OCI-LY7 (cell line): Measurements from ENCODE around the gene MTFR2. TPM values are rescaled to one million over a fixed set of nuclear protein-coding genes. Genes with fewer than 3 reads are reported as not detected.
A peak's percentile ranks its signal among the peaks of the same experiment; 100 is the strongest.

Source experiments
- BruUV-seq: library from RNA; stranded (reverse); fragments of 400-500 nt; replicated peaks from 2 replicates; lab custom pipeline; 2021; lab: Mats Ljungman, UMichigan
- CTCF ChIA-PET: fragments of 300-600 bp; sonication (Branson Sonifier 250); formaldehyde crosslinking; loops from one replicate; lab custom pipeline; 2022; ENCODE audit warnings: antibody characterized with exemption; ENCODE audit not compliant: unreplicated experiment; lab: Charles Lee
- POLR2A ChIA-PET: fragments of 300-600 bp; sonication (Branson Sonifier 250); formaldehyde crosslinking; loops from one replicate; lab custom pipeline; 2022; ENCODE audit warnings: antibody characterized with exemption; lab: Charles Lee
- DNase-seq: peaks from one replicate; pipeline ENCODE4 v3.0.0-alpha.2; 2015; ENCODE audit warnings: low spot score
- H2AFZ ChIP-seq: fragments of 200-600 bp; sonication (generic), shearing (Covaris generic); 2 replicates; pipeline ENCODE4 v1.6.1; 2014; ENCODE audit warnings: mild to moderate bottlenecking, antibody characterized with exemption, low read length, moderate library complexity
- H3K27ac ChIP-seq: fragments of 200-600 bp; sonication (generic); 2 replicates; pipeline ENCODE4 v1.5.1; 2014; ENCODE audit warnings: mixed run types, low read depth, mild to moderate bottlenecking, moderate library complexity, low read length, inconsistent platforms; ENCODE audit not compliant: poor library complexity, severe bottlenecking
- H3K36me3 ChIP-seq: fragments of 200-600 bp; sonication (generic); 2 replicates; pipeline ENCODE4 v1.6.1; 2014; ENCODE audit warnings: mild to moderate bottlenecking, antibody characterized with exemption, low read length, moderate library complexity, mixed read lengths; ENCODE audit not compliant: insufficient read depth
- H3K4me1 ChIP-seq: fragments of 200-600 bp; sonication (generic); 2 replicates; pipeline ENCODE4 v1.5.1; 2014; ENCODE audit warnings: mild to moderate bottlenecking, low read length; ENCODE audit not compliant: insufficient read depth, poor library complexity, severe bottlenecking
- H3K4me2 ChIP-seq: fragments of 200-600 bp; sonication (generic); 2 replicates; pipeline ENCODE4 v1.6.1; 2014; ENCODE audit warnings: mild to moderate bottlenecking, low read length
- H3K4me3 ChIP-seq: fragments of 200-600 bp; sonication (generic); 2 replicates; pipeline ENCODE4 v1.5.1; 2014; ENCODE audit warnings: mild to moderate bottlenecking, low read depth, low read length; ENCODE audit not compliant: poor library complexity, severe bottlenecking
- H3K79me2 ChIP-seq: fragments of 200-600 bp; sonication (generic); 2 replicates; pipeline ENCODE4 v1.6.1; 2016; ENCODE audit warnings: low read depth, mild to moderate bottlenecking, low read length, moderate library complexity, mixed read lengths; ENCODE audit not compliant: insufficient read depth
- H3K9me2 ChIP-seq: fragments of 200-600 bp; sonication (generic); 2 replicates; pipeline ENCODE4 v1.6.1; 2016; ENCODE audit warnings: mild to moderate bottlenecking, low read length, mixed read lengths; ENCODE audit not compliant: insufficient read depth
- H3K9me3 ChIP-seq: fragments of 200-600 bp; sonication (generic); 2 replicates; pipeline ENCODE4 v1.6.1; 2014; ENCODE audit warnings: mild to moderate bottlenecking, mixed run types, low read length, mixed read lengths
- H4K20me1 ChIP-seq: fragments of 200-600 bp; sonication (generic); 2 replicates; pipeline ENCODE4 v1.6.1; 2014; ENCODE audit warnings: mild to moderate bottlenecking, antibody characterized with exemption, low read length, moderate library complexity, mixed read lengths; ENCODE audit not compliant: insufficient read depth
- CTCF ChIP-seq: fragments of 200-600 bp; sonication (generic); conservative IDR thresholded peaks from 2 replicates; pipeline ENCODE4 v1.5.1; 2014; ENCODE audit warnings: mild to moderate bottlenecking, antibody characterized with exemption, low read length, moderate library complexity, mixed read lengths
- EZH2phosphoT487 ChIP-seq: fragments of 200-600 bp; sonication (generic); IDR thresholded peaks from 2 replicates; pipeline ENCODE4 v1.6.1; 2018; ENCODE audit warnings: low read depth, borderline replicate concordance, mild to moderate bottlenecking, mixed run types, antibody characterized with exemption, low read length, moderate library complexity, mixed read lengths
- intact Hi-C: fragments of 100-400 bp; cut with micrococcal nuclease; formaldehyde crosslinking; loops from one replicate; pipeline ENCODE4 v1.10.0; 2022; ENCODE audit not compliant: unreplicated experiment
- total RNA-seq, 2 experiments: library from RNA; depleted of rRNA in 1 of 2; stranded (reverse); fragments of >200 nt in 1 of 2; shearing (Covaris generic) in 1 of 2; gene quantifications; 2 replicates each; pipeline ENCODE4 v1.2.3, GENCODE V29; 2014 to 2022

The MTFR2 gene
- total RNA-seq, 2 experiments from 2014 or later, result 9.3 to 32.9 TPM

DNA sequence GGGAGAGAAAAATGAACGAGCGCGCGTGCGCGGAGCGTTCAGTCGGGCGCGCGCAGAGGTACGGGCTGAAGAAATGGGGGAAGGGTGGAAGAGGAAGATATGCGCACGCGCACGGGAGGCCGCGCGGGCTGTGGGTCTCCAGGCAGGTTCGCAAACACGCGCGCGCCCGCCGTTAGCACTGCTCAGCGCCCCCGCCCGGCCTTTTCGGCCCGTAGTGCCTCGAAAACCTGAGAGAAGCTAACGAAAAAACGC, 39.1 kb upstream of the MTFR2 start:
- peaks cover 47% of the 10 kb centered on the region for H3K4me1 ChIP-seq
- H3K4me2 ChIP-seq, result peak overlapping the region; percentile 91
- peaks cover 55% of the 10 kb centered on the region for H3K79me2 ChIP-seq
- peak overlapping the region; percentile 53; the same call in 1 of the 2 replicates for H2AFZ ChIP-seq
- no peaks in the 10 kb centered on the region for H3K9me2 ChIP-seq
- peak overlapping the region; percentile 97 for H3K27ac ChIP-seq
- TSS peak; percentile 62 for BruUV-seq
- TF ChIP-seq CTCF, result peak; percentile 40; the same call in 1 of the 2 replicates
- TF ChIP-seq EZH2phosphoT487, result no peak
- H3K9me3 ChIP-seq, result no peaks in the 10 kb centered on the region
- POLR2A ChIA-PET, result interaction anchor here (0.5 to 5.1 kb wide), 12 partner anchors 8 to 532 kb away, joined by 3 to 99 read pairs (median 6); partner anchors contain the start of gene MTFR2
- peak; percentile 95 for DNase-seq
- CTCF ChIA-PET, result interaction anchor here (1.1 kb wide), 1 partner anchor 63 kb away, joined by 3 read pairs; no protein-coding TSS in a partner anchor
- peaks cover 37% of the 10 kb centered on the region for H4K20me1 ChIP-seq
- H3K36me3 ChIP-seq, result peaks cover 47% of the 10 kb centered on the region
- intact Hi-C loops, result loop anchor here (1.0 to 10.0 kb wide), 3 partner anchors 39 to 791 kb away; partner anchors contain the start of genes MAP3K5 and MTFR2
- H3K4me3 ChIP-seq, result peak overlapping the region; percentile 88

DNA sequence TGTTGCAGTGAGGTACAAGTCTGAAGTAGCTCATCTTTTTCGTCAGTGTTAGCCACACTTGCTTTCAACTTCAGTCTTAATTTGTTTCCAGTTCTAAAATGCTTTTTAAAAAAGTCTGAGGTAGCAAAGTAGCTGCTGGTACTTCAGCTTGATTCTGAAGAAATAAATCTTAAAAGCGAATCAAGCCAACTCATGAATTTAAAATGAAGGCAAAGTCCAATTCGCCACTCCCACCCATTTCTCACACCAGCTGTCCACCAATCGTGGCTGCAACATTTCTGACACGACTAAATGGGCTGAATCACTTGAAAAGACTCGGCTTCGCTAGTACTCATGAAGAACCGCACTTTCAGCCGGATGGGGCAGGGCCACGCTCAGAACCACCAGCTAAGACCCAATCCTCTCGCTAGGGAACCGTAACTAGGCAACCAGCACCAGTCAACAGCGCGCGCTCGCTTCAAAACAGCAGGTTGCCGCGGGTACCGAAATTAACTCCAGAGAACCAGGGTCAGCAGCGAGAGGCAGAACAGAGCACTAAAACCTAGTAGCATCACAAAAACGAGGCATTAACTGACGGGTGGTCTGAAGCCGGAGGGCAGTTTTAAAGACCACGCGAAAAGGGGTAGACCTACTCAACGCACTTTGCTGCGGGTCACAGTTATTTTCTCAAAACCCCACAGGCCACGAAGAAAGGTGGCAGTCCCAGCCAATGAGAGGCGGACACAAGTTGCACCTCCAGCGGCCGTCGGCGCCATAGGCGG, 38.6 kb upstream of the MTFR2 start:
- no TSS peak for BruUV-seq
- ChIA-PET CTCF (no interaction called here), POLR2A (interaction anchor here (0.5 to 5.1 kb wide), 10 partner anchors 11 to 793 kb away, joined by 3 to 99 read pairs (median 6); partner anchors contain the start of gene MTFR2)
- Histone ChIP-seq H3K36me3 (peaks cover 48% of the 10 kb centered on the region), H3K4me1 (peaks cover 52% of the 10 kb centered on the region), H3K9me3 (no peaks in the 10 kb centered on the region), H2AFZ (no peak overlapping the region; the same call in 1 of the 2 replicates), H3K79me2 (peaks cover 60% of the 10 kb centered on the region), H3K4me3 (peak overlapping the region; percentile 88), H3K27ac (peak overlapping the region; percentile 97), H3K9me2 (no peaks in the 10 kb centered on the region), H4K20me1 (peaks cover 39% of the 10 kb centered on the region), H3K4me2 (peak overlapping the region; percentile 91)
- TF ChIP-seq CTCF, result peak; percentile 53; the same call in 1 of the 2 replicates
- TF ChIP-seq EZH2phosphoT487, result no peak
- intact Hi-C loops, result loop anchor here (1.0 to 10.0 kb wide), 3 partner anchors 38 to 790 kb away; partner anchors contain the start of genes MAP3K5 and MTFR2
- DNase-seq, result peak; percentile 68

GRCh38 chr6:136284909-136285308, 34.8 kb upstream of the MTFR2 start:
- Histone ChIP-seq H4K20me1 (peaks cover 72% of the 10 kb centered on the region), H3K4me2 (peak overlapping the region; percentile 91), H2AFZ (no peak overlapping the region), H3K9me3 (no peaks in the 10 kb centered on the region), H3K79me2 (peaks cover 93% of the 10 kb centered on the region), H3K4me3 (peak overlapping the region; percentile 88), H3K27ac (no peak overlapping the region), H3K9me2 (no peaks in the 10 kb centered on the region), H3K4me1 (peaks cover 62% of the 10 kb centered on the region), H3K36me3 (peaks cover 84% of the 10 kb centered on the region)
- no TSS peak for BruUV-seq
- ChIA-PET CTCF (no interaction called here), POLR2A (no interaction called here)
- DNase-seq, result no peak
- intact Hi-C loops, result loop anchor here (10.0 kb wide), 1 partner anchor 510 kb away; the partner anchor contains the start of gene MAP3K5
- TF ChIP-seq CTCF (no peak), EZH2phosphoT487 (no peak)
